Middle frontal gyrus (tissue), 1 donor: ENCODE results near the gene HSF5.
A peak's percentile ranks its signal among the peaks of the same experiment; 100 is the strongest.

ENCODE experiments used
- DNase-seq: peaks from one replicate; pipeline ENCODE4 v3.0.0-alpha.2; 2015; ENCODE audit warnings: low spot score; ENCODE audit errors: extremely low spot score

The HSF5 gene

DNA sequence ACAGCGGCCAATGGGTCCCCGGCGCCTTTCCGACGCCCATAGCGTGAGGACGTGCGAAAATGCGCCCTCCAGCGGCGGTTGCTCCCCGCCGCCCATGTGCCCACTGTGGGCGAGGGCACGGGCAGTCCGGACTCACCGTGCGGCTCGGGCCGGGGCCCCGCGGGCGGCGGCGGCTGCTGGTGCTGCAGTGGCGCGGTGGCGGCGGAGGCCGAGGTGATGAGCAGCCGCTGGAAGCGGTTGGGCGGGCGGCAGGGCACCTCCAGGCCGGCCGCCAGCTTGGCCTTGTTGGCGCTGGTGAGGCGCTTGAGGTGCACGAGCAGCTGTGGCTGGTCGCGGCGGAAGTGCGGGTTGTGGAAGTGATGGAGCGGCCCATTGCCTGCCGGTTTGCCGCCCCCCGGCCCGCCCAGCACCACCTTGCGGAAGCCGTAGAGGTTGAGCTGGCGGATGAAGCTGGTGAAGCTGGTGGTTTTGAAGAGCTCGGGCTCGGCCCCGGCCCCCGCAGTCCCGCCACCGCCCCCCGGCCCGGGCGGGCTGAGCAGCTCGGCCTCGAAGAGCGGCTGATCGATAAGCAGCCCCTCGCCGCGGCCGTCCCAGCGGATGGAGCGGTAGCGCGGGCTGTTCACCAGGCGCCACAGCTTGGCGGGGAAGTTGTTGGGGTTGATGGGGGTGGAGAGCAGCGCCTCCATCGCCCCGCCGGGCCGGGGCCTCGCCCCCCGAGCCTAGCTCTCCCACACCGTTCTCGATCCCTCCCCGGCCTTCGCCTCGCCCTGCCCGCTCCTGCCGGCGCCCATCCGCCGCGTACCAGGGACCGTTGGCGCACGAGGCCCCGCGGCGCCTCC, at the start of gene HSF5:
Gene HSF5 (minus strand): TSS at position 820 of the 839 bp plus-strand sequence. CDS start 134 bp downstream, at position 686.
- DNase-seq: no peak

GRCh38 chr17:58537266-58537665, 49.1 kb upstream of the HSF5 start:
- DNase-seq: no peak

- DNase-seq: no peak
Measured at GRCh38 chr17:58536542-58536941, 48.3 kb upstream of the HSF5 start.

DNA sequence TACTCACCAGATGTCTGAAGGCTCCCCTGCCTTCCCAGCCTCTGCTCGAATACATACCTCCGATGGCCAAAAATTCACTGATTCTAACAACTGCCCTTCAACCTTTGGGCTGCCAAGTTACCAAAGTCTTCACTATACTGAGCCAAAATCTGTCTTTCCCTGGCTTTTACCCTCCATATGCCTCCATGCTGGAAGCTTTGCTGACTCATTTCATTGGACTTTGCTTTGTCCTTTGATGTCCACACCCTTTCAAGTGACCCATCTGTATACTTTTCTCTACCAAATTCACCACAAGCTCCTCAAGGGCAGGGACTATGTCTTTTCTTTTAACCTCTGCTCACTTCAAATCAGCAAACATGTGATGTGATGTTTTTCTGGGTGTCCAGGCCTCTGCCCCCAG, 47.2 kb upstream of the HSF5 start:
- DNase-seq: no peak

- no peak for DNase-seq
Measured at GRCh38 chr17:58534901-58535421, 46.8 kb upstream of the HSF5 start.

GRCh38 chr17:58534331-58534730, 46.1 kb upstream of the HSF5 start:
- no peak for DNase-seq

DNA sequence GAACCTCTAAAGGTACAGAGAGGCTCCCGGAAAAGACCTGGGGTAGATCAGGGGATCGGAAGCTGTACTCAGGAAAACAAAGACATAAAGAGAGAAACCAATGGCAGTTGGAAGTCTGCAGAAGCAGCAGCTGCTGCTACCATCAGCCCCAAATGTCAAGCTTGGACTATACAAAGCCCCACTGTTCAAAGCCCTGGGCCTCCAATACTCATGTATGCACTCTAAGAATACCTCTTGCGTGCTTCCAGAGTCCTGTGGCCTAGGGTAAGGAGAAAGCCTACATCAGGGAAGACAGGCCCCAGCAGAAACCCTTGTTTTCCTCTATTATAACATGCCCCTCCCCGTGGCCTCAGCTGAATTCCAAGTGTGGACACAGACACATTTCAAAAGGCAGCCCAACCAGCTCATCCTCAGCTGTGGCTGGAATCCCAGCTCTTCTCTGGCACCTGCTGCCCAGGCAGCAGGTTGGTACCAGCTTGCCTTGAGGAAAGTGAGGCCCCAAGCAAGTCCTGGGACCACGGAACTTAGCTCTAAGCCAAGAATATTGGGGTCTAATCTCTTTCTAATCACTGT, 45.5 kb upstream of the HSF5 start:
- no peak for DNase-seq

- no peak for DNase-seq
Measured at GRCh38 chr17:58532555-58532951, 44.3 kb upstream of the HSF5 start.

GRCh38 chr17:58531661-58532554, 43.7 kb upstream of the HSF5 start:
- peak; percentile 80 for DNase-seq

DNA sequence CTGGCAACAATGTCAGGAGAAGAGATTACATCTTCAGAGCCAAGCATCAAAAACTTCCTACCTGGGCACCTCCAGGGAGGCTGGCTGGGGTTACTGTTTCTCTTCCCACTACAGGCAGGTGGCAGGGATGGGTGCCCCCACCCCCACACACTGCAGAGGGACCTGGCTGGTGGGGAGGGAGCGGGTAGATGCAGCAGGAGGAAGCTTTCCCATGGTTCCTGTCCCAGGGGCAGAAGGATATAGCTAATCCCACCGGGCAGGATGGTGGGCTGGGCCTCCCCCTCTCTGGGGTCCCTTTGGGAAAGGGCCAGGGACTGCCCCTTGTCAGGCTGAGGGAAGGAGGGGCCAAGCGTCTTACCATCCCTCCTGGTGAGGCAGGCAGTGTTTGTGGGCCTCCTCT, 42.9 kb upstream of the HSF5 start:
- DNase-seq: no peak

DNA sequence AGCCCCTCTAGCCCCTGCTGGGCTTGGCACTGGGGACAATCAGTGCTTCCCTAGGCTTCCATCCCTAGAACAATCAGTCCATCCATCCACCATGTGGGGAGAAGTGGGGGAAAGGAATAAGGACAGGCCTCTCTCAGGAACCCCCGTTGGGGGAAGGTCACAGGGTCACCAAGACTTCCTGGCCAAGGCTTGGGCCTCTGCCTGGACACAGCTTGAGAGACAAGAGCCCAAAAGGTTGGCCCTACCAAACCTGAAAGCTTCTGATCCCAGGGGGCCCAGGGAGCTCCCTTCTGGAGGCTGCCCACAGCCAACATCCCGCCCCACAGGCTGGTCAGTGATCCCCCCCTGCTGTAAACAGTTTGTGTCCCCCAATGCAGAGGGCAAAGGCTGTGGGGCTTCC, 42.4 kb upstream of the HSF5 start:
- DNase-seq: no peak

GRCh38 chr17:58529275-58529674, 41.1 kb upstream of the HSF5 start:
- peak; percentile 27 for DNase-seq

- DNase-seq: no peak
Measured at GRCh38 chr17:58528443-58528842, 40.2 kb upstream of the HSF5 start.

DNA sequence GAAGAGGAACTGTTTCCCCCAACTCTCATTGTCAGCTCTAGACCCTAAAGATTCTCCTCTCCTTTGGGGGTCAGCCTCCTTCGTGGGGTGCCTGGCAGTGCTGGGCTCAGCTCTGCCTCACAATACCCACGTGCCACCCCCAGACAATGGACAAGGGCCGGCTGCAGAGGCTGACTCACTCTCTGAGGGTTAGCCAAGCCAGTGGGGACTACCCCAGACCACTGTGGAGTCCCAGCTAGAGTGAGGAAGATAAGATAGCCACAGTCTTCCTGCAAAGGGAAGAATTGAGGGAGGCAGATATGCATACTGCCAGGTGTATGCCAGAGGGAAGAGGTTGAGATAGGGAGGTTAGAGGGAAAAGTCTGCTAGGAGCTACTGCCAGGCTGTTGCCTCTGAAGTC, 39.7 kb upstream of the HSF5 start:
- DNase-seq: peak; percentile 75

GRCh38 chr17:58527306-58527705, 39.1 kb upstream of the HSF5 start:
- DNase-seq: no peak

DNA sequence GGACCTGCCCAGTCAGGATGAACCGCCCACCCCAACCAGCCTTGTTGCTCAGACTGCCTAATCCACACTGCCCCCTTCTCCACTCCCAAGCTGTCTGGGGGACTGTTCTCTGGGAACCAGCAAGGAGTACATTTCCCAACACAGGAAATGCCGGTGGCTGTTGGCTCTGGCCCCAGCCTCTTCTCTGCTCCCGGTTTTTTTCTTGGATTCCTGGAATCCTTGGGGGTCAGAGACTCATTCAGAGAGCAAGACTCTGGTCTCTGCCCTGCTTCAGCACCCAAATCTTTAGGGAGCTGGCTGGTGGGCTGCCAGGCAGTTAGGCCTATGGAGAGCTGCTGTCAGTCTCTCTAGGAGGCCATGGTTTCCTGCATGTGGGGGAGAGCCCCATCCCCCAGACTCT, 37.0 kb upstream of the HSF5 start:
- no peak for DNase-seq

- DNase-seq: no peak
Measured at GRCh38 chr17:58521680-58522079, 33.5 kb upstream of the HSF5 start.

GRCh38 chr17:58520843-58521430, 32.7 kb upstream of the HSF5 start:
- DNase-seq: no peak

DNA sequence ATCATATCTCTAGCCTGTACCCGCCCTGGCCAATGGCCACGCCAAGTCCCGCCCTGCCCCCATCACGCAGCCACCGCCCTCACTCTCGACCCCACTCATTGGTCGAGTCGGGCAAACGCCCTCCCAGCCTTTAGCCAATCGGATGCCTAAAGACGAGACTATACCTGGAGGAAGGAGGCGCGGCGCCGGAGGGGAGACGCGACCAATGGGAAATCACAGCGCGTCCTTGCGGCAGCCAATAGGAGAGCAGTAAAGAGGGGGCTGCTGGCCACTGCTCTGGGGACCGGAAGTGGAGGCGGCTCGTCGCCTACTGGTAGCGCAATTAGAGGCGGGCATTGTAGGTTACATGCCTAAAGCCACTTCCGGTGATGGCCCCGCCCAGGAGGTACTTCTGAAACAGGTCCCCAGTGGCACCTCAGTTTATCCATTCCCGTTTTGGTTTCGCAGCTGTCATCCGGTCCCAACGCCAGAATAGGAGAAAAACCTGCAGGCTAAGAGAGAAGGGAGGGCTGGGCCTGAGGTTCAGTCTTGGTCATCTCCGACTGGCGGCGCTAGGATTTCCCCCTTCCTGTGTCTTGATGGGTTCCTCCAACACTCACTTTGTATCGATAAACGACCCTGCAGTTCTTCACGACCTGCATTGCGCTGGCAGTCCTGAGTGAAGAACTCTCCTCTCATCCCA, 29.9 kb upstream of the HSF5 start:
- DNase-seq: peak; percentile 99

DNA sequence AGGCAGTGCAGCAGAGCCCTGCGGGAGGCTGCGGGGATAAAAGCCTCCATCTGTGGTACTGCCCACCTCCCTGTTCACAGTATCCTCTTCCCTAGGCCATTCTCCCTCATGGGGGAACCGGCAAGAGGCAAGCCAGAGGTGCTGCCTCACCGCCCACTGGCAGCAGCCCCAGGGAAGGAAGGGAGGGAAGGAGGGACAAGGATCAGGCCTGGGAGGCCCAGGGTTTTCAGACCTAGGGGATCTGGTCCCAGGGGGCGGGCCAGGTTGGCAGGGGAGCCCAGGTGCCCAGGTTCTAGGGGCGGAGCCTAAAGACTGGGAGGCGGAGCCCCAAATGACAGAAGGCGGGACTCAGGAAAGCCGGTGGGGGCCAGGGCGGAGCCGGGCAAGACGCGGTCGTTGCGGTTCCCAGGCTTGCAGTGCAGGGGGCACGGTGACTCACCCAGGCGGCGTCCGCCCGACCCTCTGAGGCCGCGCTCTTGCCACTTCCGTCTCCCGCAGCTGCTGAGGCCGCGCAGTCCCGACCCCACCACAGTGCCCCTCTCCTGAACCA, 29.2 kb upstream of the HSF5 start:
- DNase-seq: no peak
